Peyer's patch (tissue), 4 donors: Measurements from ENCODE around the gene ZDHHC6.

Experiments
- CTCF ChIP-seq, 6 experiments: fragments of 450-650 bp in 4 of 6; fragments of 200-600 bp in 2 of 6; sonication (generic) in 1 of 6; IDR thresholded peaks; one replicate each; pipeline ENCODE4 v1.5.1; 2017 to 2019; ENCODE audit warnings: antibody characterized with exemption in 6 of 6, mild to moderate bottlenecking in 3 of 6, moderate library complexity in 1 of 6
- POLR2A ChIP-seq, 2 donors: fragments of 450-650 bp; IDR thresholded peaks; one replicate each; pipeline ENCODE4 v1.5.1; 2017; ENCODE audit warnings: antibody characterized with exemption in 2 of 2, mild to moderate bottlenecking in 2 of 2, moderate library complexity in 2 of 2

DNA sequence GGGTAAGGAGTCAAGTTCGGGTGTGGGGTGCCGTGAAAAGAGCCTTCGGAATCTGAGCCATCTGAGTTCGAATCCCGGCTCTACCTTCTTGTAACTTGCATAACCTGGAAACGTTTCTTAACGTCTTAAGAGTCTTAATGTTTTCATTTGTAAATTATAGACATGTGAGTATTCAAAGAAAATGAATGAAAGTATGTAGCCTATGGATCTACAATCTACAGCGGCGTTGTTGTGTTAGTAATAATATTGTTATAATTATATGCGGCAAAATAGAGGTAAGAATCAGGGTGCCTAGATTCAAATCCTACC is 860 bp upstream of the ZDHHC6 start:
- no peak for TF ChIP-seq CTCF (IDR thresholded peaks at IDR 0.05)
- TF ChIP-seq POLR2A (IDR thresholded peaks at IDR 0.05): no peak
